Ovary (tissue), 3 donors: Measurements from ENCODE around the gene PRKG1.

Experiments used
- CTCF ChIP-seq, 3 donors: fragments of 450-650 bp in 2 of 3; fragments of 200-600 bp in 1 of 3; IDR thresholded peaks; one replicate each; pipeline versions ENCODE4 v1.5.1 to v1.8.0; 2016 to 2022; ENCODE audit warnings: antibody characterized with exemption in 3 of 3, mild to moderate bottlenecking in 1 of 3
- EP300 ChIP-seq: sonication (generic); formaldehyde crosslinking; IDR thresholded peaks from one replicate; pipeline ENCODE4 v1.6.1; 2017; ENCODE audit warnings: antibody characterized with exemption
- donor health status: DM: no; HTN: no; CAD: no.

DNA sequence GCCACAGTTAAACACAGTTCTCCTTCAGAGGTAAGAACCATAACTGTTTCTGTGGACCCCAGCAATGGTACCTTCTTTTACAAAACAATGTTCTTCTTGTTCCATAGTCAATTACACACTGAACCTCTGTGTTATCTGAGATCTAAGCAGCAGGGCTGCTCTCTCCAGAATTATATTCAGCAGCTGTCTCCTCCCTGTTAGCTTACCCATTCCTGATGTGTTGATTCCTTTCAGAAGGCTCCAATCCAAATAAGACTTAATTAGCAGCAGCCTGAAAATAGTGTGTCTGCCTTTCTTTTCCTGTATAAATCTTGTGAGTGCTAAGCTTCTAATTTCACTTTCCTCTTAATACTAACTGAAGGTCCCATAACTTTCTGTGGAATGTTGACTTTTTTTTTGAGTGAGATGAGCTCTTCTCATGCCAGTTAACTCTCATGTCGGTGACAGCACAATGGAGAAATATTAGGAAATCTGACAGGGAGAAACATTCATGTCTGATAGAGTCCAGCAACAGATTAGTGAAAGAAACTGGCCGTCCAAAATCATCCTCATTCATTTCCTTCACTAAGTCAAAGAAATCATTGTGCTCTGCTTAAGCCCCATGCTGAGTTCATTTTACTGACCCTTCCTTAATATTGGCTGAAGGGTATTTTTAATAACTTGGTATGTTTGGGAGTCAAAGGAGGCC is 226.5 kb downstream of the PRKG1 start:
- TF ChIP-seq CTCF (IDR thresholded peaks at IDR 0.05) (no peak), EP300 (no peak)
